Activated CD4-positive, alpha-beta T cell treated with anti-CD3 and anti-CD28 coated beads, Interleukin-2, amount 50 U/mL, for 1 hour (primary cell): ENCODE data around the gene USH1C.

ENCODE experiments used
- DNase-seq: peaks from one replicate; pipeline ENCODE4 v3.0.0-alpha.2; 2020

The USH1C gene

GRCh38 chr11:17524221-17524620 lies 20.0 kb downstream of the USH1C start:
- DNase-seq, result no peak

- no peak for DNase-seq
Observed at GRCh38 chr11:17522655-17523054, 21.6 kb downstream of the USH1C start.

- DNase-seq, result no peak
Observed at GRCh38 chr11:17521106-17521900, 22.9 kb downstream of the USH1C start.

GRCh38 chr11:17519061-17519885 lies 24.9 kb downstream of the USH1C start:
- DNase-seq, result no peak

- no peak for DNase-seq
Observed at GRCh38 chr11:17518366-17518765, 25.9 kb downstream of the USH1C start.

GRCh38 chr11:17517186-17517585 lies 27.0 kb downstream of the USH1C start:
- DNase-seq, result no peak

DNA sequence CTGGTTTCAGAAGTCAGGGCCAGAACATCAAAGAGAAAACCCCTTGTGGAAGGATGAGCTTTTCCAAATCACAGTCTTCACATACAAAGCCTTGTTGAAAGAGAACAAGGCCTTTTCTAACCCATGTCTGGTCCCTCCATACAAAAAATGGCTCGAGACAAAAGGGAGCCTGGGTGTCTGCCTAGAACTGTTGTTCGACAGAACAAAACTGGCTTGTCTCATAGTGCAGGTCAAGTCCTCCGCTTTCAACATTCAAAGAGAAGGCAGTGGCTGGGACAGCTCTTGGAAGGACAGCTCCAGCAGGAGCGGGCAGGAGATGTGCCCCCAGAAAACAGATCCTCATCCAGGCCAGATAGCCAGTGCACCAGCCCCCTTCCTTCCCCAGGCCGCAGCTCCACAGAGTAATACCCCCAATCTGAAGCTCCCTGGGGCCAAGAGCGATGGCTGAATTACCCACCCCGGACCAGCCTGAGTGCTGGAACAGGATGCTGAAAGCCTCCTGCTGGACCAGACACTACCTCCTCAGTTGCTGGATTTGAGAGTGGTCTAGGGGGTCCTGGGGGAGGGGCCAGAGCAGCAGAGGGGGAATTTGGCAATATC lies 27.6 kb downstream of the USH1C start:
- DNase-seq, result no peak

DNA sequence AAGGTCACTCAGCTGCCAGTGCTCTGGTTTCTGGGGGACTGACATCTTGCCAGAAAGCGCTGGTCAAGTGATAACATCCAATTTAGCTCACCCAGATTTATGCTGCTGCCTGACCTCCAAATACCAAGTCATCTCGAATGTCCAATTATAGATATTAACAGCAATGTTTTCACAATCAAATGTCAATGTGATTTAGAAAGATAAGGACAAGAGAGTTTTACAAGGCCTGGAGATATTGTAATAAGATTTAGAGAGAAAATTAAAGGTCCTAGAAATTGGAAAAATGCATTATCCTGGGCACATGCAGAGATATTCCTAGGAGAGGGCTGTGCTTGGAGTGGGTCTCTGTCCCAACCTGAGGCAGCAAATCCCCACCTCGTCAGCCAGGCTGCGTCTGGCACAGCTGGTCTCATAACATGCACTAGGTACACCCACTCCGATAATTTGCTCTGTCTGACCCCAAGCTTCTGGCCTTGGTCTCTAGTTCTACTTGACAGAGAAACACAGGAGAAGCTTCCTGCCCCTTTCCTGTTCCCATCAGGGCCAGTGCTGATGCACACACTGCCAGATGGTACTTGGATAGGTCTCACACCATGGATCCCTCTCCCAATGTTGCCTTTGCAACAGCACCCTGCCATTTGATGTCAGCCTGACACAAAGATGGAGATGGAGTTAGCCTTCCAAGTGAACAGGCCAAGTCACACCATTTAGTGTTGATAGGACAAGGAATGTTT lies 28.6 kb downstream of the USH1C start:
- DNase-seq, result no peak

DNA sequence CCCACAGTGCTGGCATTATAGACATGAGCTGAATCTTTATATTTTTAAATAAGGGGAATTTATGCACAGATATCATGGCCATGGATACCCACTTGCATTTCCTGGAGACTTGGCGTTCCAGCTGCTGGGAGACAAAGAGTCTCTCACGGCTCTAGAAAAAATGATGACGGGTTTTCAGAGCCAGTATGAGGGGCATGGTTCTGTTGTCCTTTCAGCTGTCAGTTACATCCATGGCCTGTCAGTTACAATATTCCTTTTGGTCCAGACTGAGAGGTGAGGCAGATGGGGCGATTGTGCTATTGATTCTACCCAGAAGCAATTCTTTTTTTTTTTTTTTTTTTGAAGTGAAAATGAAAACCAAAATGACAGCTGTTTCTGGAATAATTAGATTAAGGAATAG lies 29.7 kb downstream of the USH1C start:
- DNase-seq, result no peak

DNA sequence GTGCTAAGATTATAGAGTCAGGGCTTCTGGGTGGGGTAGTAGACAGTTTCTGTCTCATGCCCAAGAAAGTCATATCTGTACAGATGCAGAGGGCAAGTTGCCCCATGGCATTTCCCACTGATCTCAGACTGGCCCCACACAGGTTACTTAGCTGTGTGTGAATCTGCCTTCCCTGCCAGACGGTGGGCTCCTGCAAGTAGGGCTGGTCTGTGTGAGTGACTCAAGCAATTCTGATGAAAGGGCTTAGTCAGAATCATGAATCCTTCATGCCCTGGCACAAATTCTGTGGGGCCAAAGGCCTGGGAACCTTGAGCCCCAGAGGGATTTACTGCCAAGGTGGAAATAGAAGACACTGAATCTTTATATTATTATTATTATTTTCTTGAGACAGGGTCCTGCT lies 30.4 kb downstream of the USH1C start:
- no peak for DNase-seq

- no peak for DNase-seq
Observed at GRCh38 chr11:17512101-17512500, 32.1 kb downstream of the USH1C start.

DNA sequence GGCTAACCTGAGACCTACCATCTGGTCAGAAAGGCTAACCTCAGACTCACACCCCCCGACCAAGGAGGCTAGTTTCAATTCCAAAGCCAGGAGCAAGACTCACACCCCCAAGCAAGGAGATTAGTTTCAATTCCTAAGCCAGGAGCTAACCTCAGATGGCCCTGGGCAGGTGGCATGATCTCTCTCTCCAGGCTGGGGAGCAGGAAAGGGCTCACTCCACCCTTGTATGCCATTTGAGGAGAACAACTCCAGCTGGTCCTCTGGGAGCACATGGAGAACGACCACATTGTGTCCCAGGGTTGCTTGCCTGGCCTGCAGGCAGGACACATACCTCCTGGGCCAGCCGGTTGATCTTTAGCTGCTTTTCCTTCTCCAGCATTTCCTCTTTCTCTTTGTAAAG lies 32.6 kb downstream of the USH1C start:
- no peak for DNase-seq

DNA sequence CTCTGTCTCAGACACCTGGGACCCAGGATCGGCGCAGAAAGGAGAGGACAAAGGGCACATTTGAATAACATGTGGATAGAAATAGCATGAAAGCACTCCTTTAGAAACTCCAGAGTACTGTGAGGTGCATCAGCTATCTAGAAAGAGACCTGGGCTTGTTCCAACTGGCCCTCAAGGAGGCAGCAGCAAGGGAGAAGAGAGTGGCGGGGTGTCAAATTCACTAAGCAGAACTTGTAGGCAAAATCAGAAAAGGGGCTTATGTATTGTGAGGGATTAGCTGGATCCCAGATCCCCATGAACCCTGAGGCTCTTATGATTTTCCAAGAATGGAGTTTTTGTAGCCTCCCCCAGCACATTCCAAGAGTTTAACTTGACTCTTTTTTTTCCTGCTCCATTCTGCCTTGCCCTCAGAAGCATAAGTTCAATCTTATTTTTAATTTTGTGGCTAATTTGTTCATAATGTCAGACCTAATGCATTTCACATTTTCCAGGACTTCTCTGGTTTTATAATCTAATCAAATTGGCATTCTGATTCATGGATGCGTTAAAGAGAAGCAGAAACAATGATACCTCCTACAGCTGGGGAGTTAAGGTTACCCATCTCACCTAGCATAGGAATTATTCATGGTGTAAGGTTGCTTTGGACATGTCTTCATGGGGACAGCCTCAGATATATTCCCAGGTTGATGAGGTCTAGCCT lies 33.6 kb downstream of the USH1C start:
- DNase-seq, result no peak

- no peak for DNase-seq
Observed at GRCh38 chr11:17508791-17509190, 35.4 kb downstream of the USH1C start.

DNA sequence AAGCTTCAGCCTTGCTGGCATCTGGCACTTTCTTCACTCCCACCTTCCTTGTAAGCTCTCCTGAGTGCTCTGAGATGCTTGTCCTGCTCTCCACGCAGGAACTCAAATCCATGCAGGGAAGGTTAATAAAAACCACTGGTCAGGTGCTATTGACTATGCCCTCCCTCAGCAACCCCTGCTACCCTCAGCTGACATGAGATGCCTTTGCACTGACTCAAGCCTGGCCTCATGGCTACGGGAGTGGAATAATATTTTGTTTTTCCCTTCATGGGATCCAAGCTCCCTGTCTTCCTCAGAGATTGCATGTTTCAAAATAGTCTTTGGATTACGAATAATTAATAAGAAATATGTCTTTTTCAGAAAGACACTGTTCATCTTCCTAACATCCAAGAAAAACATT lies 35.9 kb downstream of the USH1C start:
- no peak for DNase-seq

DNA sequence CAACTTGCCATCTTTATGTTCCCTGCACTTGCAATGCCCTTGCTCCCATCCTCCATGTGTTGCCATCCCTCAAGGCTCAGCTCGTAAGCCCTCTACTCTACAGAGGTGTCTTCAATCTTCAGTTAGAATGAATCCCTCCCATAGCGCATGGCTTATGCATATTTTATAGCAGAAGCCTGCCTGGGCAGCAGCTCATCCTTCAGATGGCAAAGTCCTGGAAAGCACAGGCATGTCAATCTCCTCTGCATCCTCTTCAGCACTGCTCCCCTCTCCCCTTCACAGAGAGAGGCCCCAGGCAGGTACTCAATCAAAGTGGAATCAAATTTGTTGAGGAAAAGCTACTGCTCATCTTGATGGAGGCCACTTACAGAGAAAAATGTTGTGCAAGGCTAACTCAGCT lies 36.4 kb downstream of the USH1C start:
- no peak for DNase-seq

DNA sequence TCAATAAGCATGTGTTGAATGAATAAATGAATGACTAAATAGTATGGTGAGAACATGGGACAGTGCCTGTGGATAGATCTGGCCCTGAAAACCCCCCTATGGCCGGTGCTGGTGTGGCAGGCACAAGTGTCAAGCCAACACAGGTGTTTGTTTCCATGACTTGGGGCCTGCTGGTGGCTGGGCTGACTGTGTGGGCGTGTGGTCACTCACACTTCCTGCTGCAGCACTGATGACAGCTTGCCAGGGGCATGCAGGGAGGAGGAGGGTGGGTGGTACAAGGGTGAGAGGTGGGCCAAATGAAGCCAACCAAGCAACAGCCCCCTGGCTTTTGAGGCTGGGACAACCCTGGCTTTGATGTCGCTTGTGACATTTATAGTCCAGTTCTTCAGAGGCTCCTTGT lies 37.3 kb downstream of the USH1C start:
- DNase-seq, result no peak

DNA sequence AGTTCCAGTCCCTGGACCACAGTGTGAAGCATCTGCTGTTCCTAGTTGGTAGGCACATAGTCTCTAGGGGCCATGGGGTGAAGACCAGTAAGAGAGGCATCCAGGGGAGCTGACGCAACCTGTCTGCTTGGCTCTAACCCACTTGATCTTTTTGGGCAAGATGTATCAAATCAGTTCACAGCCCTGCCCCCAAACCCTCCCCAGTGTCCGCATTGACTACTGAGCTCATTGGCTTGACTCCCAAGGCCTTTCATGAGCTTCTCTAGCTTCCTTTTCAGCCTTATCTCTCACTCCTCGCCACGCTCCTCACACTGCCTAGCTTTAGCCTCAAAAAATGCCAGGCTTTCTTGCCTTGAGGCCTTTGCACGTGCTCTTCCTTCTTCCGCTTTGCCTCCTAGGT lies 37.9 kb downstream of the USH1C start:
- no peak for DNase-seq

DNA sequence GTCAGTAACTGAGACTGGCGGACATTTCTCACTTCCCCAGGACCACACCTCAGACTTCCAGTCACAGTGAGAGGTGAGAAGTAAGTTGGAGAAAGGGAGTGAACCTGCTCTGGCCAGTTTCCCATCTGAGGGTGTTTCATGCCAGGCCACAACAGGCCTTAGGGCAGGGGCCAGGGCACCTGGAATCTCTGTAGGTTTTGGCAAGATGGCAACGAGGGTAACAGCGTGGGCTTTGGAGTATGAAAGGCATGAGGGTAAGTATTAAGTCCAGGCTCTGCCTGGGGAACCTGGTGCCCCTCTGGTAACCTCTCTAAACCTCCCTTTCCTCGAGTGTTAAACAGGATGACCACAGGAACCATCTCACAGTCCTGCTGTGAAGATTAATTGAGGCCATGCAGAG lies 39.1 kb downstream of the USH1C start:
- DNase-seq, result no peak

GRCh38 chr11:17504330-17505107 lies 39.7 kb downstream of the USH1C start:
- peak; percentile 81 for DNase-seq

DNA sequence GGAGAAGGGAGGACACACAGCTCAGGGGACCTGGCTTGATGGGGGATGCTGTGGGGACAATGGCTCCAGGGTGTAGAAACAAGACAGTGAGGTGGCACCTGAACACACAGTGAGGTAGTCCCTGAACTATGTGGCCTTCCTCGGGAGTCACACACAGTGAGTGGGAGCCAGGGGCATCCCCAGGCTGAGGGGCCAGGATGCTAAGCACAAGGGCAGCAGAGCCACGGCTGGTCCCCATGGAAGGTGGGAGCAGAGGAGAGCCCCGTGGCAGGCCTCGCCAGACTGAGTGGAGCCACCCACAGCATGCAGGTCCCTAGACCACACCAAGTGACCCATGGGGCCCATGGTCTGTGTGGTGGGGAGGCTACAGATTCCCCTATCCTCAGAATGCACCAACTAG lies 41.6 kb downstream of the USH1C start:
- DNase-seq, result no peak

- no peak for DNase-seq
Observed at GRCh38 chr11:17500673-17501072, 43.5 kb downstream of the USH1C start.
